Measurements from ENCODE around the gene IQCK. TPM values are rescaled to one million over a fixed set of nuclear protein-coding genes. Genes with fewer than 3 reads are reported as not detected.

The IQCK gene
- total RNA-seq, 1 experiment from 2014 or later: 15.5 TPM

DNA sequence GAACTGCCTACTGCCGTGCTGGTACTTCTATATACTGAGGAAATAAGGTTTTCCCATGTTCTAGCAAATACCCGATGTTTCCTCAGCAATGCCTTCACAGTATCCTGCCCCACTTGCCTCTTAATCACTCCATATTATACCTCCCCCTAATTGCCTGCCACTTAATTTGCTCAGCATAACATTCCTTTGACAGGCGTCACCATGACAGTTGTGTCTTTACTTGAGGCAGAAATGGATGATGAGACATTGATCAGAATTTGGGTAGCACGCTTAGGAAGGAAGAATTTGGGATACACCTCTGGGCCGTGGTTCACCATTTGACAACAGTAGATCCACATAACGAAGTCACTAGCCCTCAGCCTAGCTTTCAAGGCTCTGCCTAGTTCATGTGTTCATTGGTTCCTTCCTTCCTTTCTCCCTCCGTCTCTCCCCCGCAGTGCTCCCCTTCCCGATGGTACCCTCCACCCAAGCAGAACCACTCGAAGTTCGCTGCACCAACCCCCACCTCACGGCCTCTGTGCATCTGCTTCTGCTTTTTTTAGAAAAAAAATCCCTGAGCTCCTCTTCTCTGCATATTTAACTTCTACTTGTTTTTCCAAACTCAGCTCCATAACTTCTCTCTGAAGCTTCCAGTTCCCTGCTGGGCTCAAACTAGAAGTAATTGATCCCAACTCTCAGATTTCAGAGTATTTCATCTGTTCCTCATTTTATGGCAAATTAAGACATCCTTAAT lies 19.4 kb downstream of the IQCK start:
- Histone ChIP-seq H3K27ac (ENCODE audit: low read length) (no peak overlapping the region), H3K36me3 (ENCODE audit: control insufficient read depth, insufficient read depth, low read length) (no peaks in the 10 kb centered on the region), H3K9me3 (ENCODE audit: control insufficient read depth, insufficient read depth, low read depth, low read length) (no peaks in the 10 kb centered on the region), H3K4me1 (ENCODE audit: control insufficient read depth, insufficient read depth, low read length) (no peaks in the 10 kb centered on the region), H3K4me3 (ENCODE audit: low read depth in 2 of 2, low read length in 2 of 2) (no peak overlapping the region), H3K27me3 (ENCODE audit: control insufficient read depth, insufficient read depth, low read length) (no peaks in the 10 kb centered on the region)
- no TSS peak for BruUV-seq (replicated peaks)
- in situ Hi-C loops (cut with HindIII; ENCODE audit: low pct_unique_long_range_greater_than_20kb, low sequenced_read_pairs): no loop called here
- DNase-seq (ENCODE audit: low read depth, low spot score) (no peak), ATAC-seq (no peak)
- ChIA-PET POLR2A (no interaction called here), CTCF (interaction anchor here (0.6 kb wide), 1 partner anchor 154 kb away, joined by 3 read pairs; no protein-coding TSS in a partner anchor)
- intact Hi-C loops (cut with micrococcal nuclease; ENCODE audit: unreplicated experiment): no loop called here
- TF ChIP-seq POLR2AphosphoS5 (IDR thresholded peaks at IDR 0.05; ENCODE audit: low read depth, low read length) (no peak), SIN3A (IDR thresholded peaks at IDR 0.05; ENCODE audit: borderline replicate concordance, insufficient read depth, low read depth, low read length) (no peak), TCF7L2 (IDR thresholded peaks at IDR 0.05; ENCODE audit: low read depth, low read length) (no peak)
- TF ChIP-seq, protein P1, sequence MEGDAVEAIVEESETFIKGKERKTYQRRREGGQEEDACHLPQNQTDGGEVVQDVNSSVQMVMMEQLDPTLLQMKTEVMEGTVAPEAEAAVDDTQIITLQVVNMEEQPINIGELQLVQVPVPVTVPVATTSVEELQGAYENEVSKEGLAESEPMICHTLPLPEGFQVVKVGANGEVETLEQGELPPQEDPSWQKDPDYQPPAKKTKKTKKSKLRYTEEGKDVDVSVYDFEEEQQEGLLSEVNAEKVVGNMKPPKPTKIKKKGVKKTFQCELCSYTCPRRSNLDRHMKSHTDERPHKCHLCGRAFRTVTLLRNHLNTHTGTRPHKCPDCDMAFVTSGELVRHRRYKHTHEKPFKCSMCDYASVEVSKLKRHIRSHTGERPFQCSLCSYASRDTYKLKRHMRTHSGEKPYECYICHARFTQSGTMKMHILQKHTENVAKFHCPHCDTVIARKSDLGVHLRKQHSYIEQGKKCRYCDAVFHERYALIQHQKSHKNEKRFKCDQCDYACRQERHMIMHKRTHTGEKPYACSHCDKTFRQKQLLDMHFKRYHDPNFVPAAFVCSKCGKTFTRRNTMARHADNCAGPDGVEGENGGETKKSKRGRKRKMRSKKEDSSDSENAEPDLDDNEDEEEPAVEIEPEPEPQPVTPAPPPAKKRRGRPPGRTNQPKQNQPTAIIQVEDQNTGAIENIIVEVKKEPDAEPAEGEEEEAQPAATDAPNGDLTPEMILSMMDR (IDR thresholded peaks at IDR 0.05): no peak
- TF ChIP-seq, protein P2, sequence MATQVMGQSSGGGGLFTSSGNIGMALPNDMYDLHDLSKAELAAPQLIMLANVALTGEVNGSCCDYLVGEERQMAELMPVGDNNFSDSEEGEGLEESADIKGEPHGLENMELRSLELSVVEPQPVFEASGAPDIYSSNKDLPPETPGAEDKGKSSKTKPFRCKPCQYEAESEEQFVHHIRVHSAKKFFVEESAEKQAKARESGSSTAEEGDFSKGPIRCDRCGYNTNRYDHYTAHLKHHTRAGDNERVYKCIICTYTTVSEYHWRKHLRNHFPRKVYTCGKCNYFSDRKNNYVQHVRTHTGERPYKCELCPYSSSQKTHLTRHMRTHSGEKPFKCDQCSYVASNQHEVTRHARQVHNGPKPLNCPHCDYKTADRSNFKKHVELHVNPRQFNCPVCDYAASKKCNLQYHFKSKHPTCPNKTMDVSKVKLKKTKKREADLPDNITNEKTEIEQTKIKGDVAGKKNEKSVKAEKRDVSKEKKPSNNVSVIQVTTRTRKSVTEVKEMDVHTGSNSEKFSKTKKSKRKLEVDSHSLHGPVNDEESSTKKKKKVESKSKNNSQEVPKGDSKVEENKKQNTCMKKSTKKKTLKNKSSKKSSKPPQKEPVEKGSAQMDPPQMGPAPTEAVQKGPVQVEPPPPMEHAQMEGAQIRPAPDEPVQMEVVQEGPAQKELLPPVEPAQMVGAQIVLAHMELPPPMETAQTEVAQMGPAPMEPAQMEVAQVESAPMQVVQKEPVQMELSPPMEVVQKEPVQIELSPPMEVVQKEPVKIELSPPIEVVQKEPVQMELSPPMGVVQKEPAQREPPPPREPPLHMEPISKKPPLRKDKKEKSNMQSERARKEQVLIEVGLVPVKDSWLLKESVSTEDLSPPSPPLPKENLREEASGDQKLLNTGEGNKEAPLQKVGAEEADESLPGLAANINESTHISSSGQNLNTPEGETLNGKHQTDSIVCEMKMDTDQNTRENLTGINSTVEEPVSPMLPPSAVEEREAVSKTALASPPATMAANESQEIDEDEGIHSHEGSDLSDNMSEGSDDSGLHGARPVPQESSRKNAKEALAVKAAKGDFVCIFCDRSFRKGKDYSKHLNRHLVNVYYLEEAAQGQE (IDR thresholded peaks at IDR 0.05; ENCODE audit: insufficient read depth in 1 of 2, low read depth in 2 of 2, low read length in 1 of 2): no peak

DNA sequence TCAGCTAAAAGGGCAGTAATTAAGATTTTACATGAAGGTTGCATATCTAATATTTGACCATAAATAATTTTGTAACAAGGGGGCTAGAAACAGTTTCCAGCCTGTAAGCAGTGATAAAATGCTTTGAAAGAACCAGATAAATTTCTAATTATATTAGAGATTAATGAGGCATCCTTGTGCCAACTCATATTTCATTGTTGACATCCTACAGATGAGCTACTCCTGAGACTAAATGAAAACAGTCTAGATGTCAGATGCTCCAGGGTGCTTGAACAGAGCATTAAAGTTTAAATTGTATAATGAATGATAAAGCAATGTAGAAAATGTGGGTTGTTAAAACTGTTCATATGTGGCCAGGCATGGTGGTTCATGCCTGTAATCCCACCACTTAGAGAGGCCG lies 23.3 kb downstream of the IQCK start:
- Histone ChIP-seq H3K27me3 (ENCODE audit: control insufficient read depth, insufficient read depth, low read length) (no peaks in the 10 kb centered on the region), H3K36me3 (ENCODE audit: control insufficient read depth, insufficient read depth, low read length) (no peaks in the 10 kb centered on the region), H3K4me1 (ENCODE audit: control insufficient read depth, insufficient read depth, low read length) (no peaks in the 10 kb centered on the region), H3K9me3 (ENCODE audit: control insufficient read depth, insufficient read depth, low read depth, low read length) (no peaks in the 10 kb centered on the region), H3K27ac (ENCODE audit: low read length) (no peak overlapping the region), H3K4me3 (ENCODE audit: low read depth in 2 of 2, low read length in 2 of 2) (no peak overlapping the region)
- no peak for DNase-seq (ENCODE audit: low read depth, low spot score)
- in situ Hi-C loops (cut with HindIII; ENCODE audit: low pct_unique_long_range_greater_than_20kb, low sequenced_read_pairs) (no loop called here), intact Hi-C loops (cut with micrococcal nuclease; ENCODE audit: unreplicated experiment) (no loop called here)
- TF ChIP-seq, protein P1 (IDR thresholded peaks at IDR 0.05): no peak
- TF ChIP-seq TCF7L2 (IDR thresholded peaks at IDR 0.05; ENCODE audit: low read depth, low read length) (no peak), SIN3A (IDR thresholded peaks at IDR 0.05; ENCODE audit: borderline replicate concordance, insufficient read depth, low read depth, low read length) (no peak), POLR2AphosphoS5 (IDR thresholded peaks at IDR 0.05; ENCODE audit: low read depth, low read length) (no peak)
- TF ChIP-seq, protein P2 (IDR thresholded peaks at IDR 0.05; ENCODE audit: insufficient read depth in 1 of 2, low read depth in 2 of 2, low read length in 1 of 2): no peak
- CTCF ChIA-PET: no interaction called here
- no TSS peak for BruUV-seq (replicated peaks)
- no peak for ATAC-seq
- POLR2A ChIA-PET: interaction anchor here (0.6 kb wide), 1 partner anchor 545 kb away, joined by 7 read pairs; no protein-coding TSS in a partner anchor

Measured in Panc1 (cell line).